H1 (cell line): ENCODE data around the gene ZC3H14. TPM values are rescaled to one million over a fixed set of nuclear protein-coding genes. Genes with fewer than 3 reads are reported as not detected.

Experiments used
- CTCF ChIA-PET: fragments of 300-600 bp; sonication (Branson Sonifier 250); formaldehyde crosslinking; loops from one replicate; lab custom pipeline; 2021; ENCODE audit not compliant: partially characterized antibody; lab: Charles Lee
- POLR2A ChIA-PET: fragments of 300-600 bp; sonication (Branson Sonifier 250); formaldehyde crosslinking; loops from one replicate; lab custom pipeline; 2021; ENCODE audit warnings: inconsistent platforms; ENCODE audit not compliant: partially characterized antibody; lab: Charles Lee
- DNase-seq, 2 experiments: peaks; one replicate each; pipeline versions ENCODE4 v3.0.0 to v3.0.0-alpha.2; 2010 to 2022; ENCODE audit warnings: low spot score in 2 of 2, low read depth in 1 of 2, mixed read lengths in 1 of 2
- FAIRE-seq: peaks from 2 replicates; lab custom pipeline; 2011; peaks lifted over from hg19 to GRCh38; lab: Jason Lieb, UNC
- H2AFZ ChIP-seq: 2 replicates; pipeline ENCODE4 v1.8.1; 2012; ENCODE audit warnings: low read length, inconsistent platforms
- H2AK5ac ChIP-seq: 2 replicates; pipeline ENCODE4 v1.6.1; 2013; ENCODE audit warnings: low read depth, low read length
- H2BK120ac ChIP-seq: replicated peaks from 2 replicates; pipeline ENCODE3; 2013; ENCODE audit warnings: low read depth, low read length, inconsistent platforms
- H2BK12ac ChIP-seq: 2 replicates; pipeline ENCODE4 v1.6.1; 2013; ENCODE audit warnings: low read depth, low read length
- H2BK15ac ChIP-seq: 2 replicates; pipeline ENCODE4 v1.6.1; 2013; ENCODE audit warnings: low read length
- H2BK20ac ChIP-seq: 2 replicates; pipeline ENCODE4 v1.6.1; 2013; ENCODE audit warnings: low read length
- H2BK5ac ChIP-seq: 2 replicates; pipeline ENCODE4 v1.6.1; 2013; ENCODE audit warnings: low read depth, low read length
- H3K14ac ChIP-seq: 2 replicates; pipeline ENCODE4 v1.6.1; 2013; ENCODE audit warnings: inconsistent platforms; ENCODE audit not compliant: insufficient read length
- H3K18ac ChIP-seq: 2 replicates; pipeline ENCODE4 v1.6.1; 2013; ENCODE audit warnings: low read length; ENCODE audit errors: extremely low read depth
- H3K23ac ChIP-seq: 2 replicates; pipeline ENCODE4 v1.6.1; 2013; ENCODE audit warnings: inconsistent platforms; ENCODE audit not compliant: insufficient read length
- H3K23me2 ChIP-seq: 2 replicates; pipeline ENCODE4 v1.6.1; 2013; ENCODE audit warnings: low read depth, low read length
- H3K27ac ChIP-seq: 2 replicates; pipeline ENCODE4 v1.6.1; 2011; ENCODE audit warnings: low read depth, low read length, inconsistent platforms
- H3K27me3 ChIP-seq, 4 experiments: replicated peaks in 1 of 4; 1 replicate in 1 of 4; 2 replicates in 3 of 4; pipeline versions ENCODE4 v1.6.1 to v1.8.1; 2011 to 2013; ENCODE audit warnings: low read length in 3 of 4, mild to moderate bottlenecking in 3 of 4, inconsistent platforms in 2 of 4, mixed read lengths in 2 of 4, moderate library complexity in 1 of 4; ENCODE audit not compliant: control insufficient read depth in 3 of 4, insufficient read depth in 3 of 4; ENCODE audit errors: extremely low read depth in 1 of 4
- H3K36me3 ChIP-seq, 4 experiments: 2 replicates each; pipeline versions ENCODE4 v1.6.1 to v1.8.1; 2011 to 2013; ENCODE audit warnings: mild to moderate bottlenecking in 4 of 4, low read length in 3 of 4, moderate library complexity in 2 of 4, control low read depth in 1 of 4, inconsistent platforms in 1 of 4; ENCODE audit not compliant: insufficient read depth in 4 of 4, control insufficient read depth in 2 of 4
- H3K4ac ChIP-seq: replicated peaks from 2 replicates; pipeline ENCODE3; 2013; ENCODE audit warnings: low read length, low read depth, mixed read lengths, inconsistent platforms; ENCODE audit not compliant: insufficient read length
- H3K4me1 ChIP-seq, 4 experiments: replicated peaks in 1 of 4; 1 replicate in 1 of 4; 2 replicates in 3 of 4; pipeline versions ENCODE4 v1.6.1 to v1.8.1; 2011 to 2013; ENCODE audit warnings: low read length in 3 of 4, inconsistent platforms in 2 of 4, mixed read lengths in 1 of 4; ENCODE audit not compliant: insufficient read depth in 4 of 4, control insufficient read depth in 3 of 4
- H3K4me2 ChIP-seq, 2 experiments: 2 replicates each; pipeline versions ENCODE4 v1.6.1 to v1.8.1; 2011 to 2013; ENCODE audit warnings: low read depth in 2 of 2, low read length in 2 of 2, control low read depth in 1 of 2, inconsistent platforms in 1 of 2, mild to moderate bottlenecking in 1 of 2; ENCODE audit not compliant: insufficient read depth in 1 of 2
- H3K4me3 ChIP-seq, 4 experiments: fragments of 200-600, 300-600 bp in 1 of 4; sonication (generic), shearing (Covaris generic), sonication (Bioruptor Twin) in 1 of 4; 2 replicates each; pipeline versions ENCODE4 v1.5.1 to v1.8.1; 2011 to 2016; ENCODE audit warnings: low read length in 4 of 4, low read depth in 3 of 4, control low read depth in 2 of 4, inconsistent platforms in 2 of 4, mild to moderate bottlenecking in 2 of 4, mixed read lengths in 1 of 4, moderate library complexity in 1 of 4; ENCODE audit not compliant: insufficient read depth in 2 of 4; ENCODE audit errors: extremely low read depth in 1 of 4
- H3K56ac ChIP-seq: replicated peaks from 2 replicates; pipeline ENCODE3; 2013; ENCODE audit warnings: low read depth, mild to moderate bottlenecking, mixed read lengths, low read length, inconsistent platforms; ENCODE audit not compliant: insufficient read length
- H3K79me1 ChIP-seq: 2 replicates; pipeline ENCODE4 v1.6.1; 2013; ENCODE audit warnings: low read depth, low read length, control low read depth
- H3K79me2 ChIP-seq, 2 experiments: 2 replicates each; pipeline versions ENCODE4 v1.6.1 to v1.8.1; 2012 to 2013; ENCODE audit warnings: low read length in 2 of 2, mild to moderate bottlenecking in 2 of 2, inconsistent platforms in 1 of 2; ENCODE audit not compliant: insufficient read depth in 2 of 2, control insufficient read depth in 1 of 2
- H3K9ac ChIP-seq, 4 experiments: replicated peaks in 1 of 4; 1 replicate in 1 of 4; 2 replicates in 3 of 4; pipeline versions ENCODE4 v1.6.1 to v1.8.1; 2011 to 2013; ENCODE audit warnings: low read depth in 3 of 4, low read length in 3 of 4, control low read depth in 2 of 4, mild to moderate bottlenecking in 2 of 4, moderate library complexity in 2 of 4, inconsistent platforms in 1 of 4; ENCODE audit errors: extremely low read depth in 1 of 4
- H3K9me3 ChIP-seq, 2 experiments: 2 replicates each; pipeline versions ENCODE4 v1.6.1 to v1.8.1; 2012 to 2013; ENCODE audit warnings: mild to moderate bottlenecking in 2 of 2, moderate library complexity in 2 of 2, control low read depth in 1 of 2, inconsistent platforms in 1 of 2, low read depth in 1 of 2, low read length in 1 of 2, mixed read lengths in 1 of 2; ENCODE audit not compliant: insufficient read depth in 2 of 2
- H4K20me1 ChIP-seq, 2 experiments: replicated peaks in 1 of 2; 2 replicates each; pipeline versions ENCODE3 to v1.8.1; 2011 to 2013; ENCODE audit warnings: inconsistent platforms in 2 of 2, low read length in 2 of 2, mild to moderate bottlenecking in 1 of 2; ENCODE audit not compliant: insufficient read depth in 2 of 2, control insufficient read depth in 1 of 2
- H4K5ac ChIP-seq: 2 replicates; pipeline ENCODE4 v1.6.1; 2013; ENCODE audit warnings: low read length, low read depth, mixed read lengths, inconsistent platforms; ENCODE audit not compliant: insufficient read length
- H4K8ac ChIP-seq: 2 replicates; pipeline ENCODE4 v1.8.0; 2013; ENCODE audit warnings: mild to moderate bottlenecking, moderate library complexity, low read length, inconsistent platforms; ENCODE audit not compliant: insufficient read depth; ENCODE audit errors: extremely low read depth
- H4K91ac ChIP-seq: replicated peaks from 2 replicates; pipeline ENCODE3; 2013; ENCODE audit warnings: low read length, mixed read lengths, inconsistent platforms; ENCODE audit not compliant: insufficient read length
- CBX8 ChIP-seq: fragments of 300-800, 300-1000 bp; sonication (generic); IDR thresholded peaks from 2 replicates; pipeline ENCODE4 v1.7.1; 2016; ENCODE audit warnings: low read depth, low read length, borderline replicate concordance
- EP300 ChIP-seq, 2 experiments: IDR thresholded peaks; 1 replicate in 1 of 2; 2 replicates in 1 of 2; pipeline ENCODE4 v1.6.1; 2011 to 2012; ENCODE audit warnings: low read depth in 2 of 2, low read length in 2 of 2, mild to moderate bottlenecking in 2 of 2, borderline replicate concordance in 1 of 2, inconsistent platforms in 1 of 2, moderate library complexity in 1 of 2
- KDM5A ChIP-seq: fragments of 200-600 bp; IDR thresholded peaks from 2 replicates; pipeline ENCODE4 v1.7.1; 2012; ENCODE audit warnings: mild to moderate bottlenecking, low read length, inconsistent platforms, mixed read lengths
- MAX ChIP-seq: IDR thresholded peaks from 2 replicates; pipeline ENCODE4 v1.6.1; 2012; ENCODE audit warnings: inconsistent platforms
- SIN3A ChIP-seq, 2 experiments: IDR thresholded peaks in 1 of 2; conservative IDR thresholded peaks in 1 of 2; 2 replicates each; pipeline ENCODE4 v1.6.1; 2011 to 2012; ENCODE audit warnings: low read length in 2 of 2, improper control_type of control experiment in 1 of 2, low read depth in 1 of 2, mild to moderate bottlenecking in 1 of 2
- TAF1 ChIP-seq: IDR thresholded peaks from 2 replicates; pipeline ENCODE4 v1.6.1; 2011; ENCODE audit warnings: mild to moderate bottlenecking, low read depth, low read length
- WGBS, 2 experiments: shearing (Covaris generic) in 1 of 2; methylation state at CpG; one replicate each; pipeline versions ENCODE4 v1.1.6 to v1.1.7; 2013 to 2015; ENCODE audit warnings: low lambda C conversion rate in 2 of 2, mixed read lengths in 2 of 2, inconsistent platforms in 1 of 2, low coverage in 1 of 2, missing lambda C conversion rate in 1 of 2; ENCODE audit not compliant: insufficient replicate concordance in 2 of 2, insufficient coverage in 1 of 2, insufficient read length in 1 of 2; ENCODE audit errors: extremely low coverage in 1 of 2, missing lambda C conversion rate in 1 of 2; 5-methylcytosine and 5-hydroxymethylcytosine counted together
- polyA plus RNA-seq, 7 experiments: library from polyadenylated mRNA; depleted of rRNA in 3 of 7; stranded (reverse) in 5 of 7; unstranded in 2 of 7; fragments of >200 nt in 5 of 7; fragments of 200-250 nt in 2 of 7; gene quantifications; 1 replicate in 5 of 7; 2 replicates in 1 of 7; 4 replicates in 1 of 7; pipeline versions ENCODE4 v1.2.1 to v1.2.3, GENCODE V29; 2011 to 2013; ENCODE audit warnings: missing spikeins in 2 of 7, mixed read lengths in 2 of 7
- total RNA-seq: library from RNA; stranded (reverse); fragmentation: NEBNext Ultra II Directional; extraction: Animal tissue kit (Norgen Biotek cat#: 25700); gene quantifications from 2 replicates; pipeline ENCODE4 v1.2.1, GENCODE V29; 2021

ZC3H14 gene
- total and polyA plus RNA-seq, 2 of the 8 experiments (the other 6 are each of a cell fraction or from before 2014, with no cell fraction given) = 86.0 to 99.1 TPM

- no peak overlapping the region for H2BK12ac ChIP-seq
- H3K4me1 ChIP-seq = peaks cover 0 to 4% (median 1%) of the 10 kb centered on the region in 4 experiments; a peak in 1 of 7 replicates
- H3K79me1 ChIP-seq = no peaks in the 10 kb centered on the region
- no peak overlapping the region for H3K4ac ChIP-seq
- no peak overlapping the region for H3K4me3 ChIP-seq
- H3K56ac ChIP-seq = no peak overlapping the region
- H3K79me2 ChIP-seq = no peaks in the 10 kb centered on the region
- no peak overlapping the region for H4K5ac ChIP-seq
- no peak overlapping the region for H2AFZ ChIP-seq
- FAIRE-seq = no peak
- H2AK5ac ChIP-seq = no peak overlapping the region
- H4K8ac ChIP-seq = no peak overlapping the region
- H3K23ac ChIP-seq = no peak overlapping the region
- no peak overlapping the region for H2BK5ac ChIP-seq
- no peak overlapping the region for H3K18ac ChIP-seq
- no peaks in the 10 kb centered on the region for H3K27me3 ChIP-seq
- H4K91ac ChIP-seq = no peak overlapping the region
- H2BK20ac ChIP-seq = no peak overlapping the region
- no peak overlapping the region for H3K27ac ChIP-seq
- peaks cover 0 to 5% (median 2%) of the 10 kb centered on the region in 4 experiments; a peak in 3 of 8 replicates for H3K36me3 ChIP-seq
- TF ChIP-seq KDM5A = no peak
- no peak for TF ChIP-seq MAX
- TF ChIP-seq TAF1 = no peak
- no peak for TF ChIP-seq EP300 (IDR thresholded peaks at IDR 0.05; ENCODE audit: borderline replicate concordance in 1 of 2, low read depth in 2 of 2, low read length in 2 of 2)
- no peak for TF ChIP-seq SIN3A (conservative IDR thresholded peaks at IDR 0.05 in 1 of 2, IDR thresholded peaks at IDR 0.05 in 1 of 2; ENCODE audit: low read depth in 1 of 2, low read length in 2 of 2)
- no peak for TF ChIP-seq CBX8
- TF ChIP-seq, all 59 proteins: peak for 0
- H4K20me1 ChIP-seq = peaks cover 0 to 2% of the 10 kb centered on the region in 2 experiments
- no peak overlapping the region for H3K4me2 ChIP-seq
- H3K23me2 ChIP-seq = no peaks in the 10 kb centered on the region
- no peak overlapping the region for H2BK15ac ChIP-seq
- CTCF ChIA-PET = interaction anchor here (1.0 kb wide), 1 partner anchor 69 kb away, joined by 3 read pairs; no protein-coding TSS in a partner anchor
- H2BK120ac ChIP-seq = no peak overlapping the region
- WGBS, 2 experiments = 91% methylated on average over 6 of the region's 6 CpGs; no CpG with 5 or more reads in 1 of the 2 experiments
- H3K9me3 ChIP-seq = no peaks in the 10 kb centered on the region
- H3K9ac ChIP-seq = no peak overlapping the region
- no peak for DNase-seq
- no peak overlapping the region for H3K14ac ChIP-seq
- POLR2A ChIA-PET = no interaction called here
Observed at GRCh38 chr14:88533064-88533602, 29.7 kb upstream of the ZC3H14 start.
